ENCODE measurements around the gene ABHD8. TPM values are rescaled to one million over a fixed set of nuclear protein-coding genes. Genes with fewer than 3 reads are reported as not detected.

Gene ABHD8
- total and polyA plus RNA-seq, 2 of the 13 experiments (the other 11 are each of a cell fraction or from before 2014, with no cell fraction given), result 6.3 to 7.2 TPM

DNA sequence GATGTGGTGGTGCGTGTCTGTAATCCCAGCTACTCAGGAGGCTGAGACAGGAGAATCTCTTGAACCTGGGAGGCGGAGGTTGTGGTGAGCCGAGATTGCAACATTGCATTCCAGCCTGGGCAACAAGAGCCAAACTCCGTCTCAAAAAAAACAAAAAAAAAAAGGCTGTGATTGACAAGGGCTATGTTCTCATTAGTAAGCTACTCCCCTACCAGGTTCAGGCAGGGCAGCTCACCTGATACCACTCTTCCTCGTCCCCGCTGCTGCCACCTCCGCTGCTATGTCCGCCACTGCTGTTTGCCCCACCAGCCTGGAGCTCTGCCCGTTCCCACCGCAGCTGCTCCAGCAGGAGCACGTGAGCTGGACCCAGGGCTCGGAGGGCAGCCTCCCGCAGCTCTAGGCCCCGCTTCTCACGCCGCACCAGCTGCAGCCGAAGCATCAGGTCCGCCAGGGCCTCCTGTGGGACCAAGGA, 48.0 kb downstream of the ABHD8 start (continued):
- TF ChIP-seq FIP1L1 (IDR thresholded peaks at IDR 0.05; ENCODE audit: borderline replicate concordance, insufficient read depth, low read depth, low read length) (no peak), ZMYM4 (CRISPR knock-in tag; IDR thresholded peaks at IDR 0.05) (peak; percentile 13; the same call in 1 of the 2 replicates), EED (CRISPR knock-in tag; IDR thresholded peaks at IDR 0.05) (0 out of 2 replicates have a peak, but pooled peaks have one; percentile 23), ZFP36L2 (CRISPR knock-in tag; IDR thresholded peaks at IDR 0.05) (no peak), SMAD1 (CRISPR knock-in tag; IDR thresholded peaks at IDR 0.05; ENCODE audit: borderline replicate concordance, low read depth) (no peak), HNRNPH1 (optimal IDR thresholded peaks at IDR 0.05; ENCODE audit: low read depth, low read length) (no peak), RBFOX2 (IDR thresholded peaks at IDR 0.05; ENCODE audit: low read depth, low read length) (peak; percentile 32; the same call in 1 of the 2 replicates), ZNF792 (CRISPR knock-in tag; IDR thresholded peaks at IDR 0.05) (no peak), ZSCAN25 (CRISPR knock-in tag; IDR thresholded peaks at IDR 0.05) (no peak), NFYC (CRISPR knock-in tag; IDR thresholded peaks at IDR 0.05) (no peak), SRSF9 (IDR thresholded peaks at IDR 0.05; ENCODE audit: borderline replicate concordance, insufficient read depth, low read depth, low read length, poor library complexity, severe bottlenecking) (no peak)
- TF ChIP-seq, protein P1, sequence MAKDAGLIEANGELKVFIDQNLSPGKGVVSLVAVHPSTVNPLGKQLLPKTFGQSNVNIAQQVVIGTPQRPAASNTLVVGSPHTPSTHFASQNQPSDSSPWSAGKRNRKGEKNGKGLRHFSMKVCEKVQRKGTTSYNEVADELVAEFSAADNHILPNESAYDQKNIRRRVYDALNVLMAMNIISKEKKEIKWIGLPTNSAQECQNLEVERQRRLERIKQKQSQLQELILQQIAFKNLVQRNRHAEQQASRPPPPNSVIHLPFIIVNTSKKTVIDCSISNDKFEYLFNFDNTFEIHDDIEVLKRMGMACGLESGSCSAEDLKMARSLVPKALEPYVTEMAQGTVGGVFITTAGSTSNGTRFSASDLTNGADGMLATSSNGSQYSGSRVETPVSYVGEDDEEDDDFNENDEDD (CRISPR knock-in tag; IDR thresholded peaks at IDR 0.05; ENCODE audit: borderline replicate concordance), result peak; percentile 67; the same call in 1 of the 2 replicates
- TF ChIP-seq, protein P2, sequence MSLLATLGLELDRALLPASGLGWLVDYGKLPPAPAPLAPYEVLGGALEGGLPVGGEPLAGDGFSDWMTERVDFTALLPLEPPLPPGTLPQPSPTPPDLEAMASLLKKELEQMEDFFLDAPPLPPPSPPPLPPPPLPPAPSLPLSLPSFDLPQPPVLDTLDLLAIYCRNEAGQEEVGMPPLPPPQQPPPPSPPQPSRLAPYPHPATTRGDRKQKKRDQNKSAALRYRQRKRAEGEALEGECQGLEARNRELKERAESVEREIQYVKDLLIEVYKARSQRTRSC (CRISPR knock-in tag; IDR thresholded peaks at IDR 0.05; ENCODE audit: low read depth), result no peak
- TF ChIP-seq, protein P3, sequence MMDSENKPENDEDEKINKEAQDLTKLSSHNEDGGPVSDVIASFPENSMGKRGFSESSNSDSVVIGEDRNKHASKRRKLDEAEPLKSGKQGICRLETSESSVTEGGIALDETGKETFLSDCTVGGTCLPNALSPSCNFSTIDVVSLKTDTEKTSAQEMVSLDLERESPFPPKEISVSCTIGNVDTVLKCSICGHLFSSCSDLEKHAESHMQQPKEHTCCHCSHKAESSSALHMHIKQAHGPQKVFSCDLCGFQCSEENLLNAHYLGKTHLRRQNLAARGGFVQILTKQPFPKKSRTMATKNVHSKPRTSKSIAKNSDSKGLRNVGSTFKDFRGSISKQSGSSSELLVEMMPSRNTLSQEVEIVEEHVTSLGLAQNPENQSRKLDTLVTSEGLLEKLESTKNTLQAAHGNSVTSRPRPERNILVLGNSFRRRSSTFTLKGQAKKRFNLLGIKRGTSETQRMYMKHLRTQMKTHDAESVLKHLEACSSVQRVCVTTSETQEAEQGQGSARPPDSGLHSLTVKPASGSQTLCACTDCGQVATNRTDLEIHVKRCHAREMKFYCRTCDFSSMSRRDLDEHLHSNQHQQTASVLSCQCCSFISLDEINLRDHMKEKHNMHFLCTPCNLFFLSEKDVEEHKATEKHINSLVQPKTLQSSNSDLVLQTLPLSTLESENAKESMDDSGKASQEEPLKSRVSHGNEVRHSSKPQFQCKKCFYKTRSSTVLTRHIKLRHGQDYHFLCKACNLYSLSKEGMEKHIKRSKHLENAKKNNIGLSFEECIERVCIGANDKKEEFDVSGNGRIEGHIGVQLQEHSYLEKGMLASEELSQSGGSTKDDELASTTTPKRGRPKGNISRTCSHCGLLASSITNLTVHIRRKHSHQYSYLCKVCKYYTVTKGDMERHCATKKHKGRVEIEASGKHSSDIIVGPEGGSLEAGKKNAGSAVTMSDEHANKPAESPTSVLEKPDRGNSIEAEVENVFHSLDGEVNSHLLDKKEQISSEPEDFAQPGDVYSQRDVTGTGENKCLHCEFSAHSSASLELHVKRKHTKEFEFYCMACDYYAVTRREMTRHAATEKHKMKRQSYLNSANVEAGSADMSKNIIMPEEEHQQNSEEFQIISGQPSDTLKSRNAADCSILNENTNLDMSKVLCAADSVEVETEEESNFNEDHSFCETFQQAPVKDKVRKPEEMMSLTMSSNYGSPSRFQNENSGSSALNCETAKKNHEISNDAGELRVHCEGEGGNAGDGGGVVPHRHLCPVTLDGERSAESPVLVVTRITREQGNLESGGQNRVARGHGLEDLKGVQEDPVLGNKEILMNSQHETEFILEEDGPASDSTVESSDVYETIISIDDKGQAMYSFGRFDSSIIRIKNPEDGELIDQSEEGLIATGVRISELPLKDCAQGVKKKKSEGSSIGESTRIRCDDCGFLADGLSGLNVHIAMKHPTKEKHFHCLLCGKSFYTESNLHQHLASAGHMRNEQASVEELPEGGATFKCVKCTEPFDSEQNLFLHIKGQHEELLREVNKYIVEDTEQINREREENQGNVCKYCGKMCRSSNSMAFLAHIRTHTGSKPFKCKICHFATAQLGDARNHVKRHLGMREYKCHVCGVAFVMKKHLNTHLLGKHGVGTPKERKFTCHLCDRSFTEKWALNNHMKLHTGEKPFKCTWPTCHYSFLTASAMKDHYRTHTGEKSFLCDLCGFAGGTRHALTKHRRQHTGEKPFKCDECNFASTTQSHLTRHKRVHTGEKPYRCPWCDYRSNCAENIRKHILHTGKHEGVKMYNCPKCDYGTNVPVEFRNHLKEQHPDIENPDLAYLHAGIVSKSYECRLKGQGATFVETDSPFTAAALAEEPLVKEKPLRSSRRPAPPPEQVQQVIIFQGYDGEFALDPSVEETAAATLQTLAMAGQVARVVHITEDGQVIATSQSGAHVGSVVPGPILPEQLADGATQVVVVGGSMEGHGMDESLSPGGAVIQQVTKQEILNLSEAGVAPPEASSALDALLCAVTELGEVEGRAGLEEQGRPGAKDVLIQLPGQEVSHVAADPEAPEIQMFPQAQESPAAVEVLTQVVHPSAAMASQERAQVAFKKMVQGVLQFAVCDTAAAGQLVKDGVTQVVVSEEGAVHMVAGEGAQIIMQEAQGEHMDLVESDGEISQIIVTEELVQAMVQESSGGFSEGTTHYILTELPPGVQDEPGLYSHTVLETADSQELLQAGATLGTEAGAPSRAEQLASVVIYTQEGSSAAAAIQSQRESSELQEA (CRISPR knock-in tag; IDR thresholded peaks at IDR 0.05; ENCODE audit: not compliant biosample characterization), result no peak
- TF ChIP-seq, protein P4, sequence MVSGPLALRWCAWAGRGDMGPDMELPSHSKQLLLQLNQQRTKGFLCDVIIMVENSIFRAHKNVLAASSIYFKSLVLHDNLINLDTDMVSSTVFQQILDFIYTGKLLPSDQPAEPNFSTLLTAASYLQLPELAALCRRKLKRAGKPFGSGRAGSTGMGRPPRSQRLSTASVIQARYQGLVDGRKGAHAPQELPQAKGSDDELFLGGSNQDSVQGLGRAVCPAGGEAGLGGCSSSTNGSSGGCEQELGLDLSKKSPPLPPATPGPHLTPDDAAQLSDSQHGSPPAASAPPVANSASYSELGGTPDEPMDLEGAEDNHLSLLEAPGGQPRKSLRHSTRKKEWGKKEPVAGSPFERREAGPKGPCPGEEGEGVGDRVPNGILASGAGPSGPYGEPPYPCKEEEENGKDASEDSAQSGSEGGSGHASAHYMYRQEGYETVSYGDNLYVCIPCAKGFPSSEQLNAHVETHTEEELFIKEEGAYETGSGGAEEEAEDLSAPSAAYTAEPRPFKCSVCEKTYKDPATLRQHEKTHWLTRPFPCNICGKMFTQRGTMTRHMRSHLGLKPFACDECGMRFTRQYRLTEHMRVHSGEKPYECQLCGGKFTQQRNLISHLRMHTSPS (CRISPR knock-in tag; IDR thresholded peaks at IDR 0.05; ENCODE audit: low read depth), result peak; percentile 51; the same call in 1 of the 2 replicates
